ENCODE measurements around the gene AHCYL2. TPM values are rescaled to one million over a fixed set of nuclear protein-coding genes. Genes with fewer than 3 reads are reported as not detected.
"Not testable (repeated sequence)": the region's sequence is repeated elsewhere in the genome, so short reads cannot be mapped to it uniquely, and the experiment has no call there.

Gene AHCYL2
- total RNA-seq, 1 experiment from 2014 or later = 10.0 TPM

GRCh38 chr7:129383542-129384132 lies 158.8 kb downstream of the AHCYL2 start:
- no peak for DNase-seq (ENCODE audit: low read depth)

- no peak for DNase-seq (ENCODE audit: low read depth)
Measured at GRCh38 chr7:129385116-129385515, 160.3 kb downstream of the AHCYL2 start.

- no peak for DNase-seq (ENCODE audit: low read depth)
Measured at GRCh38 chr7:129385598-129385997, 160.8 kb downstream of the AHCYL2 start.

DNA sequence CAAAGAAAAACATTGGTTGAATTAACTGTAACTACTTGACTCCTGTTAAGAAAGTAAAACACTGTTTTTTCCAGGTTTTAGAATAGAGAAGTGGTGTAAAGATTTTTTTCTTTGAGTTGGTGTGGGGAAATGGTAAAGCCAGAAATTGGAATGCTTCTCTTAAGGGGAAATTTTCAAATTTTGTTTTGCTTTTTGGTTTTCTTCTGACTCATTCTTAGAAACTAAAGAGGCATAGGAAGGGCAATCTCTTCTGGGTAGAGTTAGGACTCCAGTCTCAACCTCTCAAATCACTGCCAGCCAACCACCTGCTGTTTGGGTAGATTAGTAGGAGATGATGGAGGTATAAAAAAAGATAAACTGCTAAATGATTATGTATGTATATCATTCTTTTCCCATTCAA lies 161.7 kb downstream of the AHCYL2 start:
- no peak for DNase-seq (ENCODE audit: low read depth)

DNA sequence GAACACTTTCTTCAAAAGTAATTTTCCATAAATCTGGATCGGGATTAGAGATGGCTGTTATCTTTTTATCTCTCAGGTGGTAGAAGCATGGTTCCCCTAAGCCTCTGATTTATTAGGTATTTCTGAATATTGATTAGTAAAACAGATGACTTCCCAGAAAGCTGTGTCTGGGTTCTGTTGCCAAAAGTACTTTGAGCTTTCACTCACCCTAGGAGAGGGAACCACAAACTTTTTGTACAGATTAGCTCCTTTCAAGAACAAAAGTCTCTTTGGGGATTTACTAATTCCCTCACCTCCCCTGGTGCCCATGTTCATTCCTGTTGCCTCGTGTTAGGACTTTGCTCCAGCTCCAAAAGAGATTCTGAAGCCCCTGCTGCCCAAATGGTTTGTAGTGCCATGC lies 162.7 kb downstream of the AHCYL2 start:
- no peak for DNase-seq (ENCODE audit: low read depth)

DNA sequence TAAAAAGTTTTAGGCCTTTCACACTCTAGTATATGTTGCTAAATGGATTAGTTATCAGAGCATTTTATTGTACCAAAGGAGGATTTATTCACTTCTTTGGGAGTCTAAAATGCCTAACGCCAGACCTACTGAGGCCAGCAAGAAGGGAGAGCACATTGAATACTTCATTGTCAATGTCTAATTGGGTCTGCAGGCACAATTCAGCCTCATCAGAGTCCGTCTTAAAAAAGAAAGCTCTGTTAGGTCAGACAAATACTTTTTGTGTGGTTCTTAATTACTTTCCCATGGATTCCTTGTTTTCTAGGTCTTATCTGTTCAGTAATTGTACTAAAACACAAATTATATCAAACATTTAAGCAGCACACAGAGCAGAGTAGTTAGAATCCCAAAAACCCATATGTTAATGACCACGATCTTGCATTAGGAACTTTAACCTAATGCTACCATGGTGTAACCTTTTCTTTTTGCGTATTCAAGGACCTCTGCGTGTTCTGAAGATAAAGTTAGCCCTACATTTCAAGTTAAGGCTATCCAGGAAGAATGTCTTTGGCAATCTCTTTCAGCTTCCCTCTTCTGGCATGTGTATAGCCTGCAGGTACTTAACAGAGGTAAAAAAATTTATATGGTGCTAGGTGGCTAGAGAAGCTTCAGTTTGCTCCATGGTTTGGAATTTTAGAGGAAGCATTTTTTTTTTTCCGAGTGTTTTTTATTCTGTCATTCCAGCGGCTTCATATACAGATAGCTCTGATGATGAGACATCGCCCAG lies 163.7 kb downstream of the AHCYL2 start:
- DNase-seq (ENCODE audit: low read depth) = peak; percentile 12

DNA sequence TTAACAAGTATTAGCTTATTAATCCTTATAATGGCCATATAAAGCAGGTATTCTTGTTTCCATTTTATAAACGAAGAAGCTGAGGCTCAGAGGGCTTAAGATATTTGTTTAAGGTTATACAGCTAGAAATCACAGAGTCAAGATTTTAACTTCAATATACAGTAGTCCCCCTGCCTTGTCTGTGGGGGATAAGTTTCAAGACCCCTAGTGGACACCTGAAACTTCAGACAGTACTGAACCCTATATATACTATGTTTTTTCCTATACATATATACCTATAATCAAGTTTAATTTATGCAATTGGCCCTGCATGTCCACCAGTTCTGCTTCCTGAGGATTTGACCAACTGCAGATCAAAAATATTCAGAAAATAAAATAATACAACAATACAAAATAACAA lies 165.0 kb downstream of the AHCYL2 start:
- DNase-seq (ENCODE audit: low read depth) = no peak

- DNase-seq (ENCODE audit: low read depth) = no peak
Measured at GRCh38 chr7:129390314-129390713, 165.5 kb downstream of the AHCYL2 start.

GRCh38 chr7:129391546-129392171 lies 166.8 kb downstream of the AHCYL2 start:
- DNase-seq (ENCODE audit: low read depth) = no peak

DNA sequence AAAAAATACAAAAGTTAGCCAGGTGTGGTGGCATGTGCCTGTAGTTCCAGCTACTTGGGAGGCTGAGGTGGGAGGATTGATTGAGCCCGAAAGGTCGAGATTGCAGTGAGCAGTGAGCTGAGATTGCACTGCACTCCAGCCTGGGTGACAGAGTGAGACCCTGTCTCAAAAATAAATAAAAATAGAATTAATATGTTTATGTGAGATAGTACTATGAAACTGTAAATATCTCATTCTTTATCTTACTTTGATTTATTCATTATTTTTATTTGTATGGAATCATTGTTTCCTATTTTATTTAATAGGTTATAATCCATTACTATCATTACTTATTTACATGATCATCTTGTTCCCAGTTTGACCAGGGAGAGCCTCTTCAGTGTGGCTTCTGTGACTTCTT lies 168.4 kb downstream of the AHCYL2 start:
- DNase-seq (ENCODE audit: low read depth) = no peak

DNA sequence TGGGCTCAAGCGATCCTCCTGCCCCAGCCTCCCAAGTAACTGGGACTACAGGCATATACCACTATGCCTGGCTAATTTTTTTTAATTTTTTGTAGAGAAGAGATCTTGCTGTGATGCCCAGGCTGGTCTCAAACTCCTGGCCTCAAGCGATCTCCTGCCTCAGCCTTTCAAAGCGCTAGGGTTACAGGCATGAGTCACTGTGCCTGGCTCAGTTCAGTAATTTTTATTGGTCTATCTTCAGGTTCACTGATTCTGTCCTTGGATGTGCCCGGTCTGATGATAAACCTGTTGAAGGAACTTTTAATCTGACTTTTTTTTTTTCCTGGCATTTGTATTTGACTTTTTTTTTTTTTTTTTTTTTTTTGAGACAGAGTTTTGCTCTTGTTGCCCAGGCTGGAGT lies 169.3 kb downstream of the AHCYL2 start:
- DNase-seq (ENCODE audit: low read depth) = no peak

DNA sequence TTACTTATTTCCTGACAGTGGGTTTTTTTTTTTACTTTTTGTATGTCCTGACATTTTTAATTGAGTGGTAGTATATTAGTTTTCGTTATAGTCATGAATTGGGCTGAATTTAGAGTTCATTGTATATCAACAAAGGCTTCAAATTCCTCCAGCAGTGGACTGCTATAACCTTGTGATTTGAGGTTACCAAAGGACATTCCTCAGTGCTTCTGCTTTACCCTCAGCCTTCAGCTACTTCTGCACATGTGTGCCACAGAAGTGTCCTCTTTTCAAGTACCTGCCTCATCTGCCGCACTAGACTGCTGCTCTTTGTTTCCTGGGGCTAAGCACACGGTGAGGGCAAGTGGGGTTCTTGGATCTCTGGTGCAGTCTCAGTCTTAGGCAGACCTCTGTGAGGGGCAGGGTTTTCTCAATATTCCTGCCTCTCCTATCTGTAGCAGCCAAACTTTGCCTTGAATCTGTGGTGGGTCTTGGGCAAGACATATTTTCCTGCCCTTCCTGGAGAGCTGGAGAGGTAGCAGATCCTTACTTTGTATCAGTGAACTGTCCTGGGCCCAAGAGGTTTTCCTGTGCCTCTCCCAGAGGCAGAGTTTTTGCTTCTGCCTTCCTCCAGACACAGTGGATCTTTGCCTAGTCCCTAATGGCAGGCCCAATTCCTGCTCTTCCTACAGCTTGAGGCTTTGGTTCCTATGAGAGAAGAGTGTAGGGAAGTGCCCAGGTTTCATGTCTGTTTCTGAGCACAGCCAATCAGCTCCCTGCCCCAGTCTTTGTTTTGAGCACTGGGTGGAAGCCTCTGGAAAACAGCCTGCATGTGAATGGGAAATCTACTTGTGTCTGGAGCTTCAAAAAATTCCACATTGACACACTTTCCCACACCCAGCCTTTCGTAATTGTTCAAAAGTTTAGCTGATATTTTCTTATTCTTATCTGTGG lies 170.4 kb downstream of the AHCYL2 start:
- no peak for DNase-seq (ENCODE audit: low read depth)

DNA sequence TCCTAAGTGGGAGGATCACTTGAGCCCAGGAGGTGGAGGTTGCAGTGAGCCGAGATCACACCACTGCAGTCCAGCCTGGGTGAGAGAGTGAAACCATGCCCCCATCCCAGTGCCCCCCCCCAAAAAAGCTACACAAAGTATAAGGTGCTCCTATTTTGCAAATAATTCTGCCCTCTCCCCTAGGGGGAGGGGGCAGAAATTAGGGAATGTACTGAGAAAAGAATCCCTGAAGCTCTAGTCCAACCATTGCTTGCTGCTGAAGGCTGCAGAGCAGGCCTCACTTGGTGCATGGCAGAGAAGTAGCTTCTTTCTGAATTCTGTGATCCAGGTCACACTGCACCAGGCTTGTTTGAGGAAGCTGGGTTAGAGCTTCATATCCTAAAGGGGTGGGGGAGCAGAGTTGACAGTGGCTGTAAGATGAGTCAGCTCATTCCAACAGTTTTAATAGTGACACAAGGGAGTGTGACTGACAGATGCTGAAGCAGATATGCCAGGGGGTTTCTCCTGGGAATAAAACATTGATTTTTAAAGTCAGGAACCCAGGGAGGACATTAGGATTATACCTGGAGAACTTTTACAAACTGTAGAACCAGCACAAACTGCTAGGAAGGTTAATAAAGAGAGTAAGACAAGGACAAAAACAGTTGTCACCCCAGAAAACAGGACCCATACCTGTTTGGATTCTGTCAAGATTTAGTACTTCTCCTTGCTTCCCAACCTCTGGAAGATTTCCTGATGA lies 176.6 kb downstream of the AHCYL2 start:
- DNase-seq (ENCODE audit: low read depth) = peak; percentile 47

DNA sequence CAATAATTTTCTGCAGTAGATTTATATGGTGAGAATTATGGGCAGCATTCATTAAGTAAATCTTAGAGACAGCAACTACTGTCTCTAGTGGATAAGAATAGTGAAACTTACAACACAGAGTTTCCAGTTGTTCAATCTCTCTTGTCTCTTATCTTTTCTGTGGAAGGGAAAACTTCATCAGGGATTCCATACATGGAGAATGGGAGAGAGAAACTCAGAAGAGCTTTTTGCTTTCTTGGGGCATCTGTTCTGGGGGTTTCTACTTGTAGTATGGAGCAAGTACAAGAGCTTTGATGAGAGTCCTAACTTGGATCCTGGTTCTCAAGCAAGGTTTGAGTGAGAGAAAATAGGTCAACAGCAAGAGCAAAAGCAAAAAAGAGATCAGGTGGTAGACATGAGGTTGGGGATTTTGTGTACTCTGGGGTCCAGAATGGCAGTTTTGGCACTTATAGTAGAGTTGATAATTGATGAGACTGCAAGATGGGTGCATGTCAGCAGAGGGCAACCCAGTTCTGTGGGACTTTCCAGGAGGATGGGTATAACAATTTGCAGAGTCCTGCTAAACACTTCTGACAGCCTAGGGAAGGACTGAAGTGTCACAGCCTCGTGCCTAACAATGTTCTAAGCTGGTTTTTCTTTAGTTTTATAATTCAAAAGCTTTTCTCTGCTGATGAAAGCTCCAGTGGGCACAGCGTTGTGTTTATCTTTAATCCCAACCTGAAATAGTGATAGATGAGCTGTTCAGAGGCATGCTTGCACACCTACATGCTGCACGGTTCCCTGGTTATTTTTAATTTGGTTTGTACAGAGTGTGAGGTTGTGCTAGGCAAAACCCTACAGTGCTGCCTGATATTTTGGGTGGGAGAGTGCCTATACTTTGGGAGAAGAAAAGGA lies 177.4 kb downstream of the AHCYL2 start:
- peak; percentile 6 for DNase-seq (ENCODE audit: low read depth)

DNA sequence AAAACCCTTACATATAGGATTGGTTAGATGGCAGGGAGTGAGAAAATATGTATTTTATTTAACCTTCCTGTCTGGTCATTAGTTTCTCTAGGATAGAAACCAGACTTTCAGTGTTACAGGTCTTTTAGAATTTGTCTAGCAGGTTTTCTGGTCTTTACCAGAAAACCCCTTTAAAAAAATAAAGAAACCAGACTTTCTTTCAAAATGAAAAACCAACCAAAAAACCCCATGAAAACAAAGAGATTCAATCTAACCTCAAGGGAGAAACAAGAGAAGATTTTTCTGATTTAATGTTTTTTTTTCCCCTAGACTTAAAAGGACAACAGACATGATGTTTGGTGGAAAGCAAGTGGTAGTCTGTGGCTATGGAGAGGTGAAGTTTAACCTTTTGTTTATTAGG lies 180.7 kb downstream of the AHCYL2 start:
- no peak for DNase-seq (ENCODE audit: low read depth)

DNA sequence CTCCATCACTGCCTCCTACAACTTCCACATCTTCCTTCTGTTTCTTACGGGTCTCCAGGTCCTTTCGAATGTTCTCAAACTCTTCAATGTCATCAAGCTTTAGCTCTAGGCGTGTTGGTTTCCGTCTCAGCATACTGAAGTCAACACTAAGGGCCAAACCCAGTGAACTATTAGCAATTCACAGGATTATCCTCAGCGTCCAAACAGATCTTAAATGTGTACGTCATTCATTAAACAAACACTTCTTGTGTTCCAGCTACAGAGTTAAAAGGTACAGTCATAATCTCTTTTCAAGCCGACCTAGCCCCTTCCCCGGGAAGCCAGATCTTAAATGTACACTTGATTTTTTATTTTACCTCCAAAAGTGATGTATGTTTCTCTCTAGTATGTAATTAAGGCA lies 185.4 kb downstream of the AHCYL2 start:
- not testable (repeated sequence) for DNase-seq (ENCODE audit: low read depth)

GRCh38 chr7:129412501-129412900 lies 187.7 kb downstream of the AHCYL2 start:
- DNase-seq (ENCODE audit: low read depth) = no peak

DNA sequence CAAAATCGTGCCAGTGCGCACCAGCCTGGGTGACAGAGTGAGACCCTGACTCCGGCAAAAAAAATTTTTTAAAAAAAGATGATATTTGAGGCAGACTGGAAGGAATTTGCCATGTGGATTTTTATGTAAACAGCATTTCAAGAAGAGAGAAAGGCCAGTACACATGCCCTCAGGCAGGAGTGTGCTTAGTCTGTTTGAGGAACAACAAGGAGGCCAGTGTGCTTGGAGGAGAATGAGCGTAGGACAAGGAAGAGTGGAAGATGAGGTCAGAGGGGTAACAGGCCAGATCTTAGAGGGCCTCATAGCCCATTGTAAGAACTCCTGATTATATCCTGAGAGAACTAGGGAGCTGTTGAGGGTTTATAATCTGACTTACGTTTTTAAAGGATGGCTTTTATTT lies 192.2 kb downstream of the AHCYL2 start:
- peak; percentile 51 for DNase-seq (ENCODE audit: low read depth)

GRCh38 chr7:129421717-129422250 lies 197.0 kb downstream of the AHCYL2 start:
- no peak for DNase-seq (ENCODE audit: low read depth)

- DNase-seq (ENCODE audit: low read depth) = no peak
Measured at GRCh38 chr7:129422727-129423126, 197.9 kb downstream of the AHCYL2 start.

All from RPMI7951 (cell line).